IPS-18c (cell line): ENCODE data around the gene PLAAT1.

Source experiments
- H3K4me3 ChIP-seq: 2 replicates; pipeline ENCODE4 v1.7.0; 2013; ENCODE audit warnings: low read depth, mild to moderate bottlenecking, low read length, moderate library complexity; ENCODE audit not compliant: insufficient read depth
- H3K9me3 ChIP-seq: one replicate; pipeline ENCODE4 v1.6.1; 2013; ENCODE audit warnings: mild to moderate bottlenecking, low read length, moderate library complexity; ENCODE audit not compliant: control insufficient read depth, insufficient read depth

PLAAT1 gene

GRCh38 chr3:193241716-193242115 lies 694 bp downstream of the PLAAT1 start:
- no peaks in the 10 kb centered on the region for H3K9me3 ChIP-seq
- H3K4me3 ChIP-seq, result peak overlapping the region; percentile 56

GRCh38 chr3:193243571-193243970 lies 2.5 kb downstream of the PLAAT1 start:
- no peak overlapping the region for H3K4me3 ChIP-seq
- H3K9me3 ChIP-seq, result peaks cover 6% of the 10 kb centered on the region

DNA sequence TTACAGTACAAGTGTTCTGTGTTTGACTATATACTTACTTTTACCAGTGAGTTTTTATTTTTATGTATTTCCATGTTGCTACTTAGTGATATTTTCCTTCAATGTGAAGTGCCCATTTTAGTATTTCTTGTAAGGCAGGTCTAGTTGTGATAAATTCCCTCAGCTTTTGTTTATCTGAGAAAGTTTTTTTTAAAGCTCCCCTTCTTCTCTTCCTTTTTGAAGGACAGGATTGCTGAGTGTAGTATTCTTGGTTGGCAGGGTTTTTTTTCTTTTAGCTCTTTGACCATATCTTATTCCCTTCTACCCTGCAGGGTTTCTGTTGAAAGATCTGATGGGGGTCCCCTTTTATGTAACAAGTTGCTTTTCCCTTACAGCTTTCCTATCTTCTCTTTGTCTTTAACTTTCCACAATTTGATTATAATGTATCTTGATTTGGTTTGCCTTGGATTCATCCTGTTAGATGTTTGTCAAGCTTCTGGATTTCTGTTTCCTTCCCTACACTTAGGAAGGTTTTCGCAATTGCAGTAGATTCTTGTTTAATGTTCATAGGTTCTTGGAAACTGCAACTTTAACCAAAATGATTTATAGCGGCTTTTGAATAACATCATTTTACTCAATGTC lies 7.9 kb downstream of the PLAAT1 start:
- no peak overlapping the region for H3K4me3 ChIP-seq
- peaks cover 6% of the 10 kb centered on the region for H3K9me3 ChIP-seq

DNA sequence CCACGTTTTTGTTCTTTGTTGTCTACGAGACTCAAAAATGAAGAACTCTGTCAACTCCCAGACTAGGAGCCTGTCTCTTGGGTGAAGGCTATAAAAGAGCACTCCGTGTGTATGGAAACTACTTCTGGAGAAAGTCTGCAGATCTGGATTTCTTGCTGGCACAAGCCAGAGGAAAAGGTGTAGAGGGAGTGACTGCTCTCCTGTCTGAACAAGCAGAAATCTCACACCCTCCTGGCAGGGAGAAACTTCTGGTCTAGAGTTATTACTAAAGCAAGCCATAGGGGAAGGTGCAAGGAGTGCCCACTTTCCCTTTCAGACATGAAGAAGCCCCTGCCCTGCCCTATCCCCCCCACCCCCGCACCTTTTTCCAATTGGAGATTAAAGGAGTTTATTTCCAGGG lies 9.5 kb downstream of the PLAAT1 start:
- Histone ChIP-seq H3K9me3 (peaks cover 6% of the 10 kb centered on the region), H3K4me3 (no peak overlapping the region)

GRCh38 chr3:193253986-193254660 lies 13.1 kb downstream of the PLAAT1 start:
- Histone ChIP-seq H3K4me3 (no peak overlapping the region), H3K9me3 (no peaks in the 10 kb centered on the region)

DNA sequence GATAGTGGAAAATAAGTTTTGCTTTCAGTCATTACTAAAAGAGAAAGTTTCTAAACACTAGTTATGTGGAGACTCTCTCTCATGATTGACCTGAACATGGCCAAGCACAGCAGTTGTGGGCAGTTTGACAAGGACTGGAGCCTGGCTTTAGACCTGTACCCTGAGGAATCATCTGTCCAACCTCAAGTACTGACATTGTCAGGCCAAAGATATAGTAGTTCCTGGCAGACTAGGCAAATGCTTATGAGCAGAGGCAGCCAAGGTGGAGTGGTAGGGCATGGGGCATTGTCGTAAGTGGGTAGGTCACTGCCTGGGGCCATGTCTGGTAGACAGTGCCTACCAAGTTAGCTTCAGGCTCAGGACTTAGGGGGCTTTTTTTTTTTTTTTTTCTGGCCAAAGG lies 20.9 kb downstream of the PLAAT1 start:
- Histone ChIP-seq H3K9me3 (no peaks in the 10 kb centered on the region), H3K4me3 (no peak overlapping the region)

DNA sequence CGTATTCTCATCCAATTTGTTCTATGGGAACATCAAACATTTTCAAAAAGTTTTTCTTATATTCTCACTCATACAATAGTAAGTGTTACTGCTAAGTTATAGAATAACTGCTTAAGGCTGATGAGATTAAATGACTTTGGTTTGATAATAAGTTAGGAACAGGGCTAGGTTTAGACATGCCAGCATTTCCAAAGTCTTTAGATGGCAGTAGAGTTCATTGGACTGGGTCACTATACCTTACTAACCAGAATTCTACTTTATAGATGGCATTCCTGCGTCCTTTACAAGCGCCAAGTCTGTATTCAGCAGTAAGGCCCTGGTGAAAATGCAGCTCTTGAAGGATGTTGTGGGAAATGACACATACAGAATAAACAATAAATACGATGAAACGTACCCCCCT lies 21.7 kb downstream of the PLAAT1 start:
- Histone ChIP-seq H3K9me3 (no peaks in the 10 kb centered on the region), H3K4me3 (no peak overlapping the region)

GRCh38 chr3:193269343-193270028 lies 28.5 kb downstream of the PLAAT1 start:
- Histone ChIP-seq H3K4me3 (no peak overlapping the region), H3K9me3 (no peaks in the 10 kb centered on the region)

DNA sequence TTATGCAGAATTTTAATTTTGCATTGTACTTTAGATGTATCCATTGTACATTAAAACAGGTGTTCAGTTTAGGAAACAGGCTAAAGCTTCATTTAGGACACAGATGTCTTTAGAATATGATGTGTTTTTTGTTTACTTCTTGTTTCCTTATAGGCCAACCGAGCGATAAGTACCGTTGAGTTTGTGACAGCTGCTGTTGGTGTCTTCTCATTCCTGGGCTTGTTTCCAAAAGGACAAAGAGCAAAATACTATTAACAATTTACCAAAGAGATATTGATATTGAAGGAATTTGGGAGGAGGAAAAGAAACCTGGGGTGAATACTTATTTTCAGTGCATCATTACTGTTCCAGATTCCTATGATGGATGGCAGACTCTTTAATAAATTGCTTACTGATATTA lies 29.4 kb downstream of the PLAAT1 start:
- Histone ChIP-seq H3K4me3 (no peak overlapping the region), H3K9me3 (no peaks in the 10 kb centered on the region)

DNA sequence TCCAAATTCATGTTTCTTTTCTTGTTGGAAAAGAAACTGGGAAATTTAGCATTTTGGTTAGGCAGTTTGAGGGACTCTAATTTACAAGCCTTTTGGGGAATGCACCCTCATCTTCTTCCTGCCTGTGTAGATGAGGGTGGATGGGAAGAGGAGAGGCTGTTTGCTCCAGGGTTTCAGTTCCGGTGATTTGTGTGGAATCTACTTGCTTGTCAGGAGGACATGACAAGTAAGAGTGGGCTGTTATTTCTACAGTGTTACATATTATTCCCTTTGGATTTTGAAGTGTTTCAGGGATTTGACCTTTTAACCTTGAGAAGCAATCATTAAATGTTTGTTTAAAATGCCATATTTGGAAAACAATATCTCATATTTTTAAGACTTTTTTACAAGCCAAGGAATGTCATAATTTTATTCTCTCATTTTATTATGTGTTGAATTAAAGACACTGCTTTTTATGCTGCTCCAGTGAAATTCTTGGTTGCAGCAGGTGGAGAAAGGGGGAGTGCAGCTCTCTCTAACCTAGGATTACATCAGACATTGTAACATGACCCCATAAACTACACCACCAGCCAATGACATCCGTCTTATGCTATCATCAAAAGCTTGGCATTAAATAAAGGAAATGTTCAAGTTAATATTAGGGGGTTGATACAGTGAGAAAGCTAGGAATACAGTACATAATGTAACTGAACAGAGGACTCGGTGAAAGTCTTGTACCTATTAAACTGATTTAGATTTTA lies 30.2 kb downstream of the PLAAT1 start:
- Histone ChIP-seq H3K9me3 (no peaks in the 10 kb centered on the region), H3K4me3 (no peak overlapping the region)

DNA sequence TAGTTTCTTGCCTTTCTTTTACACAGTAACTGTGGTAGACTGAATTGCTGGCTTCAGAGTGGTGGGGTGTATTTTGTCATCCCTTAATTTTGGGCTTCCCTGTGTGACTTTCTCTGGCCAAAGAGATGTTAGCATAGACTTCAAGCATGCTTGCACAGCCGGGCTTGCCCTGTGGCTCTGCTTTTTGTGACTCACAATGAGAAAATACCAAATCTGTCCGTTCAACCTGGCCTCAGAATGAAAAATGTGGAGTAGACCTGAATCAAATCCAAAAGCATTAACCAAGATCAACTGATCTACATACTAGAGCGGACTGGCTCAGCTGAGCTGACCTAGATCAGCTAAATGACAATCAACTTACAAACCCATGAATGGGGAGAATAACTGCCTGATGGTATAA lies 51.4 kb downstream of the PLAAT1 start:
- Histone ChIP-seq H3K9me3 (peaks cover 5% of the 10 kb centered on the region), H3K4me3 (no peak overlapping the region)

GRCh38 chr3:193295985-193296384 lies 55.0 kb downstream of the PLAAT1 start:
- peaks cover 5% of the 10 kb centered on the region for H3K9me3 ChIP-seq
- no peak overlapping the region for H3K4me3 ChIP-seq

GRCh38 chr3:193297421-193297820 lies 56.4 kb downstream of the PLAAT1 start:
- Histone ChIP-seq H3K4me3 (no peak overlapping the region), H3K9me3 (no peaks in the 10 kb centered on the region)

GRCh38 chr3:193301433-193301832 lies 60.4 kb downstream of the PLAAT1 start:
- no peak overlapping the region for H3K4me3 ChIP-seq
- H3K9me3 ChIP-seq, result no peaks in the 10 kb centered on the region

- no peak overlapping the region for H3K4me3 ChIP-seq
Measured at GRCh38 chr3:193305356-193305755, 64.3 kb downstream of the PLAAT1 start.

GRCh38 chr3:193310914-193311723 lies 70.1 kb downstream of the PLAAT1 start:
- no peaks in the 10 kb centered on the region for H3K9me3 ChIP-seq

More at GRCh38 chr3:193305356-193305755, 64.3 kb downstream of the PLAAT1 start:
- no peaks in the 10 kb centered on the region for H3K9me3 ChIP-seq

More at GRCh38 chr3:193310914-193311723, 70.1 kb downstream of the PLAAT1 start:
- no peak overlapping the region for H3K4me3 ChIP-seq
